GM18868 (cell line): ENCODE results near the gene HOXD10.

Experiments
- ATAC-seq: cut with Tn5 transposase; IDR thresholded peaks from one replicate; pipeline ENCODE4 v1.9.1; 2021; ENCODE audit warnings: mild to moderate bottlenecking, moderate library complexity; ENCODE audit not compliant: unreplicated experiment

The HOXD10 gene

DNA sequence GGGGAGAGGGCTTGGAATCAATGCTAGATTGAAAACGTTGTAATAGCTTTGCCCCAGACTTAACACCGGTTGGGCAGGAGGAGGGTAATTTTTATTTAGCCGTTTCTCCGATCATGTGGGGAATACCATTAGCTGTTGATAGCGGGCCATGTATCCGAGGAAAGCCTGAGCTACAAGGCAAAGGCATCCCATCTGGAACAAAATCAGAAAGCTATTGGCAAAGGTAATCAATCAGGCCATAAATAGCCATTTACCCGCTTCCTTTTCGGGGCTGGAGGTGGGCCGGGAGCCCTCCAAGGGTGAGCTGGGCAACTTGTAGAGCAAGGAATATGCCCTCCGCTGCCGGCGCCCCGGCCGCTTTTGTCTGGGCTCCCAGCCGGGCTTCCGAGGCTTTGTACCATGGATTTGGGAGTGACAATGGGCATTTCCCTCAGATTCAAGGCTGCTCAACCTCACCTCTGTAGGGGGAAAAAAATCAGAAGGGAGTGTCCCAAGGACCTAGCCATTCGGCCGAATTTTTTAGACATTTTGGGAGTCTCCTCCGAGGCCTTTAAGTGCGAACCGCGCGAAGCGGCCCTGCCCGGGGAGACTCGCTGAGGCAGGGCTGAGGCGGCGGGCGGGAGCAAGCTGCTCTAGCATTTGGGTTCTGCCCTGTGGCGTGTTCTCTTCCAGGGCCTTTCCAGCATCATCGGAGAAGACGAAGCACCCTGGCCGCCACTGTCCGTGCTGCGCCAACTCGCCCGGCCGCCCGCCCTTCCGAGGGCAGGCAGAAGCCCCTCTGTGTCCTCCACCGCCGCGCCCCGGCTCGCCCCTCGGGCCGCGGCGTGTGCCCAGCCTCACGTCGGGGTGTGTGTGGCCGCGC lies 4.8 kb downstream of the HOXD10 start:
- no peak for ATAC-seq

GRCh38 chr2:176122052-176122682 lies 5.6 kb downstream of the HOXD10 start:
- no peak for ATAC-seq

- ATAC-seq, result no peak
Observed at GRCh38 chr2:176122683-176123410, 6.3 kb downstream of the HOXD10 start, which contains the start of gene HOXD9. TSS of gene HOXD9 (plus strand) at chr2:176122719. CDS start at chr2:176122769, 50 bp downstream.

DNA sequence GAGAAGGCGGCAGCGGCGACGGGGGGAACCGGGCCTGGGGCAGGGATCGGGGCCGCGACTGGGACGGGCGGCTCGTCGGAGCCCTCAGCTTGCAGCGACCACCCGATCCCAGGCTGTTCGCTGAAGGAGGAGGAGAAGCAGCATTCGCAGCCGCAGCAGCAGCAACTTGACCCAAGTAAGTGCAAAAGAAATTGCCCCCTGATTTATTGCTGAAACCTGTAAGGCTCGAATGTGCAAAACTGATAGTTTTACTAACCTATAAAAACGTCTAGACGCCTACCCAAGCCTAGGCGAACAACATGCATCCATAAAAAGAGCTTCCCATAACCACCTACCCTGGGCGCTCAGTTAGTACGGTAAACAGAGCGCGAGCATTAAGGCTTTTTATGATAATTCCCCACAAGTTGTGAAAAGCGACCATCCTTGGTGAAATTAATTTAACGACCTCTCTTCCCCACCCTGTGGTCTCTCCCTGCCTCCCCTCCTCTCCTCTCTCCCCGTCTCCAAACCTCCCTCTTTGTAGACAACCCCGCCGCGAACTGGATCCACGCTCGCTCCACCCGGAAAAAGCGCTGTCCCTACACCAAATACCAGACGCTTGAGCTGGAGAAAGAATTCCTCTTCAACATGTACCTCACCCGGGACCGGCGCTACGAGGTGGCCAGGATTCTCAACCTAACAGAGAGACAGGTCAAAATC lies 7.0 kb downstream of the HOXD10 start:
- no peak for ATAC-seq

- no peak for ATAC-seq
Observed at GRCh38 chr2:176124110-176124946, 7.8 kb downstream of the HOXD10 start.

- no peak for ATAC-seq
Observed at GRCh38 chr2:176124947-176125771, 8.6 kb downstream of the HOXD10 start.

DNA sequence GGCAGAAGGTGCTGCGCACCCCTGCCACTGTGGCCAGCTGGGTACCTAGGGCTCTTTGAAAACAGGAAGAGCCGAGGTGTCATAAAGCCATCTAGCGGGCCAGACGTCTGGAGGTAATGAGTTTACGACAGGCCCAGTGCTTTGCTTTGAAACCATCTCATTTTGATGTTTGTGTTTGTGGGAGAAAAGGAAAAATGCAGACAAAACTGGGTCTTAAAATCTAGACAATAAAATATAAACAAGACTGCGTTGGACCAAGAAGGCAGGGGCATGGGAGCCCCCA lies 9.1 kb downstream of the HOXD10 start:
- no peak for ATAC-seq

DNA sequence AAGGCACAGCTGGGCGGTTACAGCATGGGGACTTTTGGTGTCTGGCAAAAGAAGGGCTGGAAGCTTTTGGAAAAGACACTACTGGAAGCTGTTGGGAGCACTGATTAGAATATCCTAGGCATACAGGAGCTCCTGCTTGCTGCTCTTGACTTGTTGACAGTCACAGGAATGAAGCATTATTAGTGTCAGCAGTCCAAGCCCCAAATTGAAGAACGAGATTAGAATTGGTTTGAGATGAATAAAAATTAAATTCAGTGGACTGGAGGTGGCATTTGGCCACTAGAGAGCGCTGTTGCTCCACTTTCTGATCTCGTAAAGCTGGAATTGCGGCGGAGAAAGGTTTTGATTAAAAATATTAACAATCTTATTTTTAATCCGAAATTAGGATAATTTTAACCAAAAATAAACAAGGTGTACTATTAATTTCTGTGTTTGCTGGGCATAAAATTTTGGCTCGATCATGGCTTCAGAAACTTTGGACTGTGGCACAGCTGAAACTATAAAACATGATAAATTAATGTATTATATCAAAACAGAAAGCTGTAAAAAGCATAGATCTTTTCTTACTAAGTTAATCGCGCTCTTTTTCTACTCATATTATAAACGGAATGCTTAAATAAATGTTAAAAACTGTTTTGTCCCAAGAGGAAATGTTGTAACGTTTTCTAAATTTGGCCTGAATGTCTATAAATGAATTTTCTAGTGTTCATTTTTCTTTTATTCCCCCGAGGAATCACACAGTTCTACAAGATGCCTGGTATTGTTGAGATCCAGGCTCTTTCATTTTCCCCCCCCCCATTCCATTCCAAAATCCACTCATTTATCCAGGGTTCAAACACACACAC lies 10.6 kb downstream of the HOXD10 start:
- ATAC-seq, result no peak

GRCh38 chr2:176127774-176128072 lies 11.1 kb downstream of the HOXD10 start:
- no peak for ATAC-seq

- ATAC-seq, result no peak
Observed at GRCh38 chr2:176128172-176128981, 11.8 kb downstream of the HOXD10 start.

- no peak for ATAC-seq
Observed at GRCh38 chr2:176128982-176129796, 12.6 kb downstream of the HOXD10 start, which contains the start of gene HOXD8. TSS of gene HOXD8 (plus strand) at chr2:176129705. CDS start at chr2:176130367, 662 bp downstream.

GRCh38 chr2:176129813-176130146 lies 13.2 kb downstream of the HOXD10 start:
- no peak for ATAC-seq

- ATAC-seq, result no peak
Observed at GRCh38 chr2:176130147-176130956, 13.8 kb downstream of the HOXD10 start.

- ATAC-seq, result no peak
Observed at GRCh38 chr2:176130957-176131847, 14.6 kb downstream of the HOXD10 start.

DNA sequence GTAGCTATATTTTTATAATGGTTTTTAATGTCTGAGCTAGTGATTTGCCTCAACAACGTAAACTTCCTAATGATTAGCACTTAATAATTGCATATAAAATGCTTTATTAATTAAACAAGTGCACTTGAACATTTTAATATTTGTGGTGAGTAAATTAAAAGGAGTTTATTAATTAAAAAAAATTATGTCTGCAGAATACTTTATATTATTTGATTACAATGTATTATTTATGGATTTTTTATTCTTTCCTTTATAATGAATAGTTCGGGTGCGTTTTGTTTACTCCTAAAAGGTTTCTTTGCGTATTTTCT lies 15.2 kb downstream of the HOXD10 start:
- no peak for ATAC-seq
